Nephron (organoid): ENCODE results near the gene WAC.
"Not testable (repeated sequence)": the region's sequence is repeated elsewhere in the genome, so short reads cannot be mapped to it uniquely, and the experiment has no call there.

Source experiments
- H3K27ac Mint-ChIP-seq, 3 experiments: 2 replicates each; pipeline ENCODE4 v1.8.0; 2020; ENCODE audit warnings: mixed read lengths in 3 of 3, mild to moderate bottlenecking in 2 of 3, moderate library complexity in 1 of 3
- H3K27me3 Mint-ChIP-seq: 2 replicates; pipeline ENCODE4 v1.8.0; 2021; ENCODE audit warnings: low read depth, mild to moderate bottlenecking, moderate library complexity, mixed read lengths
- H3K36me3 Mint-ChIP-seq: 2 replicates; pipeline ENCODE4 v1.8.0; 2020; ENCODE audit warnings: low read depth, mixed read lengths
- H3K4me1 Mint-ChIP-seq: 2 replicates; pipeline ENCODE4 v1.8.0; 2020; ENCODE audit warnings: mixed read lengths
- H3K4me3 Mint-ChIP-seq, 3 experiments: 2 replicates each; pipeline ENCODE4 v1.8.0; 2020; ENCODE audit warnings: mild to moderate bottlenecking in 3 of 3, mixed read lengths in 3 of 3, moderate library complexity in 2 of 3
- H3K9me3 Mint-ChIP-seq: 2 replicates; pipeline ENCODE4 v1.8.0; 2020; ENCODE audit warnings: mixed read lengths
- CTCF ChIP-seq, 3 experiments: fragments of 200-600 bp; sonication (generic); IDR thresholded peaks; one replicate each; pipeline ENCODE4 v1.5.0; 2021; ENCODE audit warnings: antibody characterized with exemption in 3 of 3; ENCODE audit not compliant: unreplicated experiment in 3 of 3

Gene WAC

GRCh38 chr10:28508304-28508925 is 24.5 kb upstream of the WAC start:
- H3K27ac Mint-ChIP-seq: no peak overlapping the region
- no peak for TF ChIP-seq CTCF (IDR thresholded peaks at IDR 0.05; ENCODE audit: unreplicated experiment in 3 of 3)
- no peaks in the 10 kb centered on the region for H3K36me3 Mint-ChIP-seq
- H3K4me3 Mint-ChIP-seq: no peak overlapping the region
- peaks cover 5% of the 10 kb centered on the region for H3K4me1 Mint-ChIP-seq
- no peaks in the 10 kb centered on the region for H3K27me3 Mint-ChIP-seq
- H3K9me3 Mint-ChIP-seq: no peaks in the 10 kb centered on the region

GRCh38 chr10:28509286-28509685 is 23.6 kb upstream of the WAC start:
- no peak overlapping the region for H3K4me3 Mint-ChIP-seq
- H3K27me3 Mint-ChIP-seq: no peaks in the 10 kb centered on the region
- no peak for TF ChIP-seq CTCF (IDR thresholded peaks at IDR 0.05; ENCODE audit: unreplicated experiment in 3 of 3)
- no peak overlapping the region for H3K27ac Mint-ChIP-seq
- no peaks in the 10 kb centered on the region for H3K36me3 Mint-ChIP-seq
- peaks cover 5% of the 10 kb centered on the region for H3K4me1 Mint-ChIP-seq
- no peaks in the 10 kb centered on the region for H3K9me3 Mint-ChIP-seq

DNA sequence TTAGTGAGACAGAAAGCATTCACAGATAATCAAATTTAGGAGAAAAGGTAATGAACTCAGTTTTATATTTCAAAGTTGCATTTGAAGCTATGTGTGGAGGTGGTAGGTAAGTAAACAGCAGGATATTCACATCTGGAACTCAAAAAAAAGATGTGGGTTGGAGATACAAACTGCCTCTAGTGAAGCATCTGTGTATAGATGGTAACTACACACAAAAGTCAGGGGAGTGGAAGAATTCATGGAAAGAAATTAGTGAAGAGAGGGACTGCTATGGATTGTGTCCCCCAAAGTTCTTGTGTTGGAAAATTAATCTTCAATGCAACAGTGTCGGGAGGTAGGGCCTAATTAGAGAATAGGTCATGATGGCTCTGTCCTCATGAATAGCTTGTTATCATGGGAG is 18.3 kb upstream of the WAC start:
- H3K27ac Mint-ChIP-seq: no peak overlapping the region
- no peak for TF ChIP-seq CTCF (IDR thresholded peaks at IDR 0.05; ENCODE audit: unreplicated experiment in 3 of 3)
- H3K9me3 Mint-ChIP-seq: peaks cover 19% of the 10 kb centered on the region
- H3K4me3 Mint-ChIP-seq: no peak overlapping the region
- no peaks in the 10 kb centered on the region for H3K36me3 Mint-ChIP-seq
- H3K27me3 Mint-ChIP-seq: no peaks in the 10 kb centered on the region
- H3K4me1 Mint-ChIP-seq: no peaks in the 10 kb centered on the region

- TF ChIP-seq CTCF (IDR thresholded peaks at IDR 0.05; ENCODE audit: unreplicated experiment in 3 of 3): no peak
- Mint-ChIP-seq H3K4me3 (no peak overlapping the region), H3K9me3 (peaks cover 47% of the 10 kb centered on the region), H3K4me1 (no peaks in the 10 kb centered on the region), H3K27ac (no peak overlapping the region), H3K36me3 (peaks cover 46% of the 10 kb centered on the region), H3K27me3 (no peaks in the 10 kb centered on the region)
Observed at GRCh38 chr10:28520346-28520745, 12.6 kb upstream of the WAC start.

GRCh38 chr10:28520828-28521227 is 12.1 kb upstream of the WAC start:
- H3K27ac Mint-ChIP-seq, H3K27me3 Mint-ChIP-seq, H3K4me3 Mint-ChIP-seq, H3K4me1 Mint-ChIP-seq: not testable (repeated sequence)
- H3K36me3 Mint-ChIP-seq: peaks cover 51% of the 10 kb centered on the region
- H3K9me3 Mint-ChIP-seq: peaks cover 51% of the 10 kb centered on the region

GRCh38 chr10:28521961-28522360 is 11.0 kb upstream of the WAC start:
- not testable (repeated sequence) for H3K4me3 Mint-ChIP-seq, H3K27ac Mint-ChIP-seq, H3K27me3 Mint-ChIP-seq, H3K4me1 Mint-ChIP-seq
- Mint-ChIP-seq H3K9me3 (peaks cover 55% of the 10 kb centered on the region), H3K36me3 (peaks cover 63% of the 10 kb centered on the region)

DNA sequence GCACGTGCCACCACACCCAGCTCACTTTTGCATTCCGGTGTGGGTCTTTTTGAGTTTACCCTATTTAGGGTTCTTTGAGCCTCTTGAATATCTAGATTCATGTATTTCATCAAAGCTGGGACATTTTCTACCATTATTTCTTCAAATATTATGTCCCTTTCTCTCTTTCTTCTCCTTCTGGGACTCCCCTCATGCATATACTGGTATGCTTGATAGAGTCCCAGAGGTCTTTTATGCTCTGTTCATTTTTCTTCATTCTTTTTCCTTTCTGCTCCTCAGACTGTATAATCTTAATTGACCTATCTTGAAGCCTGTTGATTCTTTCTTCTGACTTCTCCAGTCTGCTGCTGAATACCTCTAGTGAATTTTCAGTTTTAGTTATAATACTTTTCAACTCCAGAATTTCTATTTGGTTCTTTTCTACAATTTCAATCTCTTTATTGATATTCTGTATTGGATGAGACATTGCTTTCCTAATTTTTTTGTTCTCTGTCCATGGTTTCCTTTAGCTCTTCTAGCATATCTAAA is 9.1 kb upstream of the WAC start:
- Mint-ChIP-seq H3K4me3 (no peak overlapping the region), H3K9me3 (peaks cover 46% of the 10 kb centered on the region), H3K27ac (no peak overlapping the region), H3K4me1 (no peaks in the 10 kb centered on the region), H3K27me3 (no peaks in the 10 kb centered on the region), H3K36me3 (peaks cover 73% of the 10 kb centered on the region)
- TF ChIP-seq CTCF (IDR thresholded peaks at IDR 0.05; ENCODE audit: unreplicated experiment in 3 of 3): no peak
